WTC11 (cell line): ENCODE measurements around the gene LYRM1.

Experiments
- CREB1 ChIP-seq: sonication (generic); formaldehyde crosslinking; IDR thresholded peaks from 2 replicates; pipeline ENCODE4 v1.8.0; 2023; ENCODE audit warnings: mild to moderate bottlenecking, missing genetic modification reagents
- CREM ChIP-seq: sonication (generic); formaldehyde crosslinking; IDR thresholded peaks from 2 replicates; pipeline ENCODE4 v1.8.1; 2022; ENCODE audit warnings: mild to moderate bottlenecking, missing genetic modification reagents, moderate library complexity
- FOXJ3 ChIP-seq: sonication (generic); formaldehyde crosslinking; IDR thresholded peaks from 2 replicates; pipeline ENCODE4 v1.9.0; 2021; ENCODE audit warnings: missing genetic modification reagents, mild to moderate bottlenecking, borderline replicate concordance
- KAT7 ChIP-seq: sonication (generic); formaldehyde crosslinking; IDR thresholded peaks from 2 replicates; pipeline ENCODE4 v1.8.1; 2023; ENCODE audit warnings: missing genetic modification reagents, mild to moderate bottlenecking, borderline replicate concordance
- MAX ChIP-seq: sonication (generic); formaldehyde crosslinking; IDR thresholded peaks from 2 replicates; pipeline ENCODE4 v1.8.0; 2022; ENCODE audit warnings: mild to moderate bottlenecking, missing genetic modification reagents
- TCF7 ChIP-seq: sonication (generic); formaldehyde crosslinking; IDR thresholded peaks from 2 replicates; pipeline ENCODE4 v1.8.0; 2022; ENCODE audit warnings: mild to moderate bottlenecking, low read depth, missing genetic modification reagents, moderate library complexity
- USF2 ChIP-seq: sonication (generic); formaldehyde crosslinking; IDR thresholded peaks from 2 replicates; pipeline ENCODE4 v1.8.1; 2023; ENCODE audit warnings: mild to moderate bottlenecking, missing genetic modification reagents, moderate library complexity
- ZNF121 ChIP-seq: sonication (generic); formaldehyde crosslinking; IDR thresholded peaks from 2 replicates; pipeline ENCODE4 v1.8.0; 2023; ENCODE audit warnings: missing genetic modification reagents
- TF ChIP-seq, protein P1 (sequence below): fragments of 200-600 bp; IDR thresholded peaks from 2 replicates; pipeline ENCODE4 v1.8.0; 2022; ENCODE audit warnings: antibody characterized with exemption

- TF ChIP-seq CREM (CRISPR knock-in tag) (no peak), ZNF121 (CRISPR knock-in tag) (no peak), FOXJ3 (CRISPR knock-in tag) (no peak), MAX (no peak), USF2 (CRISPR knock-in tag) (no peak), CREB1 (CRISPR knock-in tag) (no peak), TCF7 (no peak), KAT7 (no peak)
- TF ChIP-seq, protein P1, sequence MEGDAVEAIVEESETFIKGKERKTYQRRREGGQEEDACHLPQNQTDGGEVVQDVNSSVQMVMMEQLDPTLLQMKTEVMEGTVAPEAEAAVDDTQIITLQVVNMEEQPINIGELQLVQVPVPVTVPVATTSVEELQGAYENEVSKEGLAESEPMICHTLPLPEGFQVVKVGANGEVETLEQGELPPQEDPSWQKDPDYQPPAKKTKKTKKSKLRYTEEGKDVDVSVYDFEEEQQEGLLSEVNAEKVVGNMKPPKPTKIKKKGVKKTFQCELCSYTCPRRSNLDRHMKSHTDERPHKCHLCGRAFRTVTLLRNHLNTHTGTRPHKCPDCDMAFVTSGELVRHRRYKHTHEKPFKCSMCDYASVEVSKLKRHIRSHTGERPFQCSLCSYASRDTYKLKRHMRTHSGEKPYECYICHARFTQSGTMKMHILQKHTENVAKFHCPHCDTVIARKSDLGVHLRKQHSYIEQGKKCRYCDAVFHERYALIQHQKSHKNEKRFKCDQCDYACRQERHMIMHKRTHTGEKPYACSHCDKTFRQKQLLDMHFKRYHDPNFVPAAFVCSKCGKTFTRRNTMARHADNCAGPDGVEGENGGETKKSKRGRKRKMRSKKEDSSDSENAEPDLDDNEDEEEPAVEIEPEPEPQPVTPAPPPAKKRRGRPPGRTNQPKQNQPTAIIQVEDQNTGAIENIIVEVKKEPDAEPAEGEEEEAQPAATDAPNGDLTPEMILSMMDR = no peak
Measured at GRCh38 chr16:20851601-20852000, 49.0 kb upstream of the LYRM1 start.
